GM10266 (cell line): ENCODE data around the gene PPID.

Source experiments
- DNase-seq: peaks from one replicate; pipeline ENCODE4 v3.0.0; 2012; ENCODE audit errors: extremely low spot score
- TF ChIP-seq, protein P1 (sequence below): IDR thresholded peaks from 2 replicates; pipeline ENCODE4 v1.5.1; 2012; ENCODE audit warnings: mild to moderate bottlenecking, low read depth; ENCODE audit not compliant: control insufficient read depth, insufficient read depth; ENCODE audit errors: missing control alignments

The PPID gene

DNA sequence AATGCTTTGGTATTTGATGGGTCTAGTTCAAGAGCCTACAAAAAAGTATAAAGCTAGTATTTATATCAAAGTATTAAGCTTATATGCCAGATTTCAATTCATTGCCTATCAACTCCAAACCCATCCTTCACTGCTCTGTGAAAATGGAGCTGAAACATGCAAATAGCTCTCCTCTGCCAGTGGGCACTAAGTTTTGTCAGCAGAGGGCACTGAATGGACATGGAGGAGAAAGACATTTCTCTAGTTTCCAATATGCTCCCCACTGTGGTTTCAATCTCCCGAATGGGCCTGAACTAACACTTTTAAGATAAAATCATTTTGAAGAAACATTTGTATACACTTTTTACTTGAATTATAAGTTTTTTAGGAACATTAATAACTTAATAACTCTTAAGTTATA lies 12.4 kb downstream of the PPID start:
- TF ChIP-seq, protein P1, sequence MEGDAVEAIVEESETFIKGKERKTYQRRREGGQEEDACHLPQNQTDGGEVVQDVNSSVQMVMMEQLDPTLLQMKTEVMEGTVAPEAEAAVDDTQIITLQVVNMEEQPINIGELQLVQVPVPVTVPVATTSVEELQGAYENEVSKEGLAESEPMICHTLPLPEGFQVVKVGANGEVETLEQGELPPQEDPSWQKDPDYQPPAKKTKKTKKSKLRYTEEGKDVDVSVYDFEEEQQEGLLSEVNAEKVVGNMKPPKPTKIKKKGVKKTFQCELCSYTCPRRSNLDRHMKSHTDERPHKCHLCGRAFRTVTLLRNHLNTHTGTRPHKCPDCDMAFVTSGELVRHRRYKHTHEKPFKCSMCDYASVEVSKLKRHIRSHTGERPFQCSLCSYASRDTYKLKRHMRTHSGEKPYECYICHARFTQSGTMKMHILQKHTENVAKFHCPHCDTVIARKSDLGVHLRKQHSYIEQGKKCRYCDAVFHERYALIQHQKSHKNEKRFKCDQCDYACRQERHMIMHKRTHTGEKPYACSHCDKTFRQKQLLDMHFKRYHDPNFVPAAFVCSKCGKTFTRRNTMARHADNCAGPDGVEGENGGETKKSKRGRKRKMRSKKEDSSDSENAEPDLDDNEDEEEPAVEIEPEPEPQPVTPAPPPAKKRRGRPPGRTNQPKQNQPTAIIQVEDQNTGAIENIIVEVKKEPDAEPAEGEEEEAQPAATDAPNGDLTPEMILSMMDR: peak; percentile 22
- no peak for DNase-seq

DNA sequence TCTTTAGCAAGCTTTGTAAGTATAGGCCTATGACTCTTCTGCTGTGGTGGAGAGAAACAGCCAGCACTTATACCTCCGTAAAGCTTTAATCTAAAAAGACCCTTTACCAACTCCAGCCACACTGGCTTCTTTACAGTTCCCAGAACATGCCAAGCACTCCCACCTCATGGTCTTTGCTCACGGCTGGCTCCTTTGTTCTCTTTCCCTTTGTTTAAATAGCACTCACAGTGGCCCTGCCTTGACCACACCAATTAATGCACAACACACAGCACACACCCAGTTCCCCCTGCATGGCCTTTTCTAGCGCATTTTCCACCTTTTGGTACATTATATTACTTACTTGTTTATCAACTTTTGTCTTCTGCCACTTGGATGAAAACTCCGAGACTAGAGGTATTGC lies 18.9 kb downstream of the PPID start:
- DNase-seq: no peak
- TF ChIP-seq, protein P1: no peak

DNA sequence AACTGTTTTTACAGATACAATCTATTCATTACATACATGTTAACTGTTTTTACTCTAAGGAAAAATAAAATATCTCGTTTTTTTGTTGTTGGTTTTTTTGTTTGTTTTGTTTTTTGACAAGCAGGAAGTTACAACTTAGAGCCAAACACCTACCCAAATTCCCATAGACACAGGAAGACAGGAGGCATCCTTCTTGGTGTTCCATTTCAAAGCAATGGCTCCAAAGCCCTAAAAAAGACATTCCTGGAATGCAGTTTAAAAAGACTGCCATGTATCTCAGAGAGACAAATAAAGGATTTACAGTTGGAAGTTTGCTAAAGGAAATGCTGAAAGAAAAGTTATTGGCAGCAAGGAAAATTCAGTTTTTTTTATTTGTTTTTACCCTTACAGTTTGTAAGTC lies 34.4 kb downstream of the PPID start:
- TF ChIP-seq, protein P1: no peak

DNA sequence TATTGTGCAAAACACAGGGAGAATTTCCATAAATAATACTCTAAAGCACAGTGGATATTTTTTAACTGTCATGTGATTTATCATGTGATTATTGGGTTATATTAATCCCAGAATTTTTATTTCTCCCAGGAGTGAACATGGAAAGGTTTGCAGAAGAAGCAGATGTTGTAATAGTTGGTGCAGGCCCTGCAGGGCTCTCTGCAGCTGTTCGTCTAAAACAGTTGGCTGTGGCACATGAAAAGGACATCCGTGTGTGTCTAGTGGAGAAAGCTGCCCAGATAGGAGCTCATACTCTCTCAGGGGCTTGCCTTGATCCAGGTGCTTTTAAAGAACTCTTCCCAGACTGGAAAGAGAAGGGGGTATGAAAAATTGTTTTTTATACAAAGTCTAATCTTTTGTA lies 41.1 kb downstream of the PPID start:
- DNase-seq: no peak

More for the DNA sequence above, 34.4 kb downstream of the PPID start:
- DNase-seq: no peak

DNA sequence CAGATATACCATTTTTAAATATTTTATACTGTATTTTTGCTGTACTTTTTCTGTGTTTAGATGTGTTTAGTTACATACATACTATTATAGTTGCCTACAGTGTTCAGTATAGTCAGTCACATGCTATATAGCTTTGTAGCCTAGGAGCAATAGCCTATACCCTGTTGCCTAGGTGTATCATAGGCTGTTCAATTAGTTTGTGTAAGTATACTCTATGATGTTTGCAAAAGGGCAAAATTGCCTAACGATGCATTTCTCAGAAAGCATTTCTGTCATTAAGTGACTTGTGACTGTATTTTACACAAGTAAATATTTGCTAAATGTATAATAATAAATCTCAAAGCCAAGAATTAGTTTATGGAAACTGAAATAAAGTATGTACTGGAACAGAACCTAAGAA lies 41.6 kb downstream of the PPID start:
- DNase-seq: no peak
- TF ChIP-seq, protein P1: no peak

More for the DNA sequence above, 41.1 kb downstream of the PPID start:
- TF ChIP-seq, protein P1: no peak

DNA sequence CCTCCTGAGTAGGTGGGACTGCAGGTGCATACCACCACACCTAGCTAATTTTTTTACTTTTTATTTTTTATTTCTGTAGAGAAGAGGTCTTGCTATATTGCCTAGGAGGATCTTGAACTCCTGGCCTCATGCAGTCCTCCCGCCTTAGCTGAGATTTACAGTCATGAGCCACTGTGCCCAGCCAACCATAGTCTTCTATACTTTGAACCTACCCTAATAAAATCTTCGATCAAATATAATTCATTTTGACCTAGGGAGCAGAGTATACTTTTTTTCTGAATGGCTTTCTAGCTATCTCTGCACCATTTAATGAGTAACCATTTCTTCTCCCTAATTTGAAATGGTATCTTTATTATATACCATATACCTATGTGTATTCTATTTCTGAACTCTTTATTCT lies 44.4 kb downstream of the PPID start:
- DNase-seq: no peak
- TF ChIP-seq, protein P1: no peak

DNA sequence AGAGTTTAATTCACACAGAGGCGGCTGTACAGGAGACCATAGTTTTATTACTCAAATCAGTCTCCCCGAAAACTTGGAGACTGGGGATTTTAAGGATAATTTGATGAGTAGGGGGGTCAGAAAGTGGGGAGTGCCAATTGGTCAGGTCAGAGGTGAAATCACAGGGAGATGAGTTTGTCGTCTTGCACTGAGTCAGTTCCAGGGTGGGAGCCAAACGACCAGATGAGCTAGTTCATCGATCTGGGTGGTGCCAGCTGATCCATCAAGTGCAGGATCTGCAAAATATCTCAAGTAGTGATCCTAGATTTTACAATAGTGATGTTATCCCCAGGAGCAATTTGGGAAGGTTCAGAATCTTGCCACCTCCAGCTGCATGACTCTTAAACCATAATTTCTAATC lies 47.1 kb downstream of the PPID start:
- no peak for DNase-seq
- TF ChIP-seq, protein P1: no peak
